ENCODE measurements around the gene ENO2.

Gene ENO2

GRCh38 chr12:6954316-6955107, 40.1 kb downstream of the ENO2 start:
- Histone ChIP-seq H3K36me3 (ENCODE audit: control insufficient read depth in 5 of 5, insufficient read depth in 5 of 5, low read length in 5 of 5) (peaks cover 0 to 7% (median 0%) of the 10 kb centered on the region in 5 donors), H3K4me1 (ENCODE audit: control insufficient read depth in 5 of 5, insufficient read depth in 5 of 5, low read length in 5 of 5) (peaks cover 5 to 88% (median 47%) of the 10 kb centered on the region in 5 donors), H3K9ac (ENCODE audit: low read length in 5 of 5) (peak overlapping the region in 3 of 5 donors; percentile 17 to 43 (median 39)), H3K27ac (ENCODE audit: low read depth, low read length) (no peak overlapping the region), H3K27me3 (ENCODE audit: control insufficient read depth in 5 of 5, insufficient read depth in 4 of 5, low read length in 5 of 5) (peaks cover 0 to 4% (median 0%) of the 10 kb centered on the region in 5 donors), H3K4me3 (ENCODE audit: low read depth in 1 of 5, low read length in 5 of 5) (peak overlapping the region in 4 of 5 donors; percentile 32 to 63 (median 34)), H3K9me3 (ENCODE audit: control insufficient read depth in 5 of 5, low read length in 5 of 5) (no peaks in the 10 kb centered on the region)

GRCh38 chr12:6955108-6956020, 41.0 kb downstream of the ENO2 start:
- Histone ChIP-seq H3K27ac (ENCODE audit: low read depth, low read length) (no peak overlapping the region), H3K4me1 (ENCODE audit: control insufficient read depth in 5 of 5, insufficient read depth in 5 of 5, low read length in 5 of 5) (peaks cover 5 to 92% (median 54%) of the 10 kb centered on the region in 5 donors), H3K9ac (ENCODE audit: low read length in 5 of 5) (no peak overlapping the region), H3K9me3 (ENCODE audit: control insufficient read depth in 5 of 5, low read length in 5 of 5) (no peaks in the 10 kb centered on the region), H3K36me3 (ENCODE audit: control insufficient read depth in 5 of 5, insufficient read depth in 5 of 5, low read length in 5 of 5) (peaks cover 0 to 7% (median 0%) of the 10 kb centered on the region in 5 donors), H3K4me3 (ENCODE audit: low read depth in 1 of 5, low read length in 5 of 5) (no peak overlapping the region), H3K27me3 (ENCODE audit: control insufficient read depth in 5 of 5, insufficient read depth in 4 of 5, low read length in 5 of 5) (peaks cover 0 to 4% (median 0%) of the 10 kb centered on the region in 5 donors)

GRCh38 chr12:6956021-6956727, 41.8 kb downstream of the ENO2 start:
- Histone ChIP-seq H3K9me3 (ENCODE audit: control insufficient read depth in 5 of 5, low read length in 5 of 5) (no peaks in the 10 kb centered on the region), H3K4me3 (ENCODE audit: low read depth in 1 of 5, low read length in 5 of 5) (no peak overlapping the region), H3K27ac (ENCODE audit: low read depth, low read length) (no peak overlapping the region), H3K4me1 (ENCODE audit: control insufficient read depth in 5 of 5, insufficient read depth in 5 of 5, low read length in 5 of 5) (peaks cover 3 to 92% (median 62%) of the 10 kb centered on the region in 5 donors), H3K9ac (ENCODE audit: low read length in 5 of 5) (no peak overlapping the region), H3K27me3 (ENCODE audit: control insufficient read depth in 5 of 5, insufficient read depth in 4 of 5, low read length in 5 of 5) (peaks cover 0 to 4% (median 0%) of the 10 kb centered on the region in 5 donors), H3K36me3 (ENCODE audit: control insufficient read depth in 5 of 5, insufficient read depth in 5 of 5, low read length in 5 of 5) (peaks cover 0 to 7% (median 0%) of the 10 kb centered on the region in 5 donors)

- Histone ChIP-seq H3K36me3 (ENCODE audit: control insufficient read depth in 5 of 5, insufficient read depth in 5 of 5, low read length in 5 of 5) (peaks cover 0 to 7% (median 0%) of the 10 kb centered on the region in 5 donors), H3K27ac (ENCODE audit: low read depth, low read length) (no peak overlapping the region), H3K4me1 (ENCODE audit: control insufficient read depth in 5 of 5, insufficient read depth in 5 of 5, low read length in 5 of 5) (peaks cover 10 to 95% (median 72%) of the 10 kb centered on the region in 5 donors), H3K9ac (ENCODE audit: low read length in 5 of 5) (no peak overlapping the region), H3K9me3 (ENCODE audit: control insufficient read depth in 5 of 5, low read length in 5 of 5) (no peaks in the 10 kb centered on the region), H3K4me3 (ENCODE audit: low read depth in 1 of 5, low read length in 5 of 5) (no peak overlapping the region), H3K27me3 (ENCODE audit: control insufficient read depth in 5 of 5, insufficient read depth in 4 of 5, low read length in 5 of 5) (peaks cover 0 to 6% (median 0%) of the 10 kb centered on the region in 5 donors)
Observed at GRCh38 chr12:6957151-6957701, 42.8 kb downstream of the ENO2 start.

- H3K36me3 ChIP-seq (ENCODE audit: control insufficient read depth in 5 of 5, insufficient read depth in 5 of 5, low read length in 5 of 5) = peaks cover 0 to 7% (median 0%) of the 10 kb centered on the region in 5 donors
- peak overlapping the region; percentile 67 for H3K27ac ChIP-seq (ENCODE audit: low read depth, low read length)
- H3K27me3 ChIP-seq (ENCODE audit: control insufficient read depth in 5 of 5, insufficient read depth in 4 of 5, low read length in 5 of 5) = peaks cover 0 to 6% (median 0%) of the 10 kb centered on the region in 5 donors
- H3K9ac ChIP-seq (ENCODE audit: low read length in 5 of 5) = peak overlapping the region in 3 of 5 donors; percentile 28 to 61 (median 46)
- peak overlapping the region in 2 of 5 donors; percentile 16 to 37 for H3K4me3 ChIP-seq (ENCODE audit: low read depth in 1 of 5, low read length in 5 of 5)
- H3K4me1 ChIP-seq (ENCODE audit: control insufficient read depth in 5 of 5, insufficient read depth in 5 of 5, low read length in 5 of 5) = peaks cover 10 to 95% (median 72%) of the 10 kb centered on the region in 5 donors
- no peaks in the 10 kb centered on the region for H3K9me3 ChIP-seq (ENCODE audit: control insufficient read depth in 5 of 5, low read length in 5 of 5)
Observed at GRCh38 chr12:6957741-6958608, 43.6 kb downstream of the ENO2 start.

- Histone ChIP-seq H3K27ac (ENCODE audit: low read depth, low read length) (peak overlapping the region; percentile 67), H3K4me3 (ENCODE audit: low read depth in 1 of 5, low read length in 5 of 5) (peak overlapping the region in 4 of 5 donors; percentile 5 to 37 (median 16)), H3K27me3 (ENCODE audit: control insufficient read depth in 5 of 5, insufficient read depth in 4 of 5, low read length in 5 of 5) (peaks cover 0 to 6% (median 0%) of the 10 kb centered on the region in 5 donors), H3K9me3 (ENCODE audit: control insufficient read depth in 5 of 5, low read length in 5 of 5) (no peaks in the 10 kb centered on the region), H3K4me1 (ENCODE audit: control insufficient read depth in 5 of 5, insufficient read depth in 5 of 5, low read length in 5 of 5) (peaks cover 10 to 89% (median 68%) of the 10 kb centered on the region in 5 donors), H3K9ac (ENCODE audit: low read length in 5 of 5) (peak overlapping the region in 4 of 5 donors; percentile 11 to 61 (median 34)), H3K36me3 (ENCODE audit: control insufficient read depth in 5 of 5, insufficient read depth in 5 of 5, low read length in 5 of 5) (peaks cover 0 to 7% (median 0%) of the 10 kb centered on the region in 5 donors)
Observed at GRCh38 chr12:6958609-6959057, 44.3 kb downstream of the ENO2 start.

GRCh38 chr12:6959058-6959804, 44.9 kb downstream of the ENO2 start:
- Histone ChIP-seq H3K36me3 (ENCODE audit: control insufficient read depth in 5 of 5, insufficient read depth in 5 of 5, low read length in 5 of 5) (peaks cover 0 to 7% (median 0%) of the 10 kb centered on the region in 5 donors), H3K9me3 (ENCODE audit: control insufficient read depth in 5 of 5, low read length in 5 of 5) (no peaks in the 10 kb centered on the region), H3K27me3 (ENCODE audit: control insufficient read depth in 5 of 5, insufficient read depth in 4 of 5, low read length in 5 of 5) (peaks cover 0 to 5% (median 0%) of the 10 kb centered on the region in 5 donors), H3K27ac (ENCODE audit: low read depth, low read length) (peak overlapping the region; percentile 67), H3K4me1 (ENCODE audit: control insufficient read depth in 5 of 5, insufficient read depth in 5 of 5, low read length in 5 of 5) (peaks cover 10 to 86% (median 66%) of the 10 kb centered on the region in 5 donors), H3K4me3 (ENCODE audit: low read depth in 1 of 5, low read length in 5 of 5) (peak overlapping the region in 4 of 5 donors; percentile 5 to 37 (median 16)), H3K9ac (ENCODE audit: low read length in 5 of 5) (peak overlapping the region in 4 of 5 donors; percentile 8 to 61 (median 34))
